Measurements from ENCODE around the gene UCP2. TPM values are rescaled to one million over a fixed set of nuclear protein-coding genes. Genes with fewer than 3 reads are reported as not detected.

Gene UCP2, protein sequence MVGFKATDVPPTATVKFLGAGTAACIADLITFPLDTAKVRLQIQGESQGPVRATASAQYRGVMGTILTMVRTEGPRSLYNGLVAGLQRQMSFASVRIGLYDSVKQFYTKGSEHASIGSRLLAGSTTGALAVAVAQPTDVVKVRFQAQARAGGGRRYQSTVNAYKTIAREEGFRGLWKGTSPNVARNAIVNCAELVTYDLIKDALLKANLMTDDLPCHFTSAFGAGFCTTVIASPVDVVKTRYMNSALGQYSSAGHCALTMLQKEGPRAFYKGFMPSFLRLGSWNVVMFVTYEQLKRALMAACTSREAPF
- 1 to 10 TPM; 3.0 to 5.0 TPM for polyA plus RNA-seq

DNA sequence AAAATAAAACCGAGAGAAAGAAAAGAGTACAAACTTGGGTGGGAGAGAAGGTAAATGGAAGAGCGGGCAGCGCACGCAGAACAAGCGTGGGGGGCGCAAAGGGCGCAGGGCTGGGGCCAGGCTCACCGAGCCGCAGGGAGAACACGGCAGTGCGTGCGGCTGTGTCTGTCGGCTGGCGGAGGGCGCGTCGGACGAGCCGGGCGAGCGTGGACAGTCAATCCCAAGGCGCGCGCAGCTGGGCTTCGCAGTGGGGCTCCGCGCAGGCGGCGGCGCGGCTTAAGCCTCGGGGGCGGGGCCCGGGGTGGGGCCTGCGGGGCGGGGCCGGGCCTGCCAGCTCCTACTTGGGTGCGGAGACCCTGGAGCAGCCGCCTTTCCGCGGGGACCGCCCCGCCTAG lies at the start of gene UCP2:
UCP2 (minus strand) TSS at position 249 of the 395 bp plus-strand sequence. CDS start 4,465 bp downstream, outside the sequence.
- peak within 1 kb of the TSS; percentile 90 to 93 for H3K27ac ChIP-seq (ENCODE audit: low read depth in 2 of 2, low read length in 1 of 2)
- H3K4me3 ChIP-seq (ENCODE audit: low read depth in 1 of 2, low read length in 2 of 2), result peak within 1 kb of the TSS; percentile 49 to 53
- H3K27me3 ChIP-seq (ENCODE audit: control insufficient read depth in 1 of 2, insufficient read depth in 2 of 2, low read length in 2 of 2), result no peaks in the 10 kb centered on the region
- 2 to 3% methylated on average over 28 to 43 of the region's 43 CpGs for WGBS, 2 donors
- H3K9me3 ChIP-seq (ENCODE audit: control insufficient read depth in 2 of 2, insufficient read depth in 1 of 2, low read depth in 1 of 2, low read length in 1 of 2), result no peaks in the 10 kb centered on the region
- H3K4me1 ChIP-seq (ENCODE audit: control insufficient read depth in 2 of 2, insufficient read depth in 2 of 2, low read length in 1 of 2), result no peaks in the 10 kb centered on the region
- no peaks in the 10 kb centered on the region for H3K36me3 ChIP-seq (ENCODE audit: control insufficient read depth in 2 of 2, insufficient read depth in 2 of 2, low read length in 1 of 2)

DNA sequence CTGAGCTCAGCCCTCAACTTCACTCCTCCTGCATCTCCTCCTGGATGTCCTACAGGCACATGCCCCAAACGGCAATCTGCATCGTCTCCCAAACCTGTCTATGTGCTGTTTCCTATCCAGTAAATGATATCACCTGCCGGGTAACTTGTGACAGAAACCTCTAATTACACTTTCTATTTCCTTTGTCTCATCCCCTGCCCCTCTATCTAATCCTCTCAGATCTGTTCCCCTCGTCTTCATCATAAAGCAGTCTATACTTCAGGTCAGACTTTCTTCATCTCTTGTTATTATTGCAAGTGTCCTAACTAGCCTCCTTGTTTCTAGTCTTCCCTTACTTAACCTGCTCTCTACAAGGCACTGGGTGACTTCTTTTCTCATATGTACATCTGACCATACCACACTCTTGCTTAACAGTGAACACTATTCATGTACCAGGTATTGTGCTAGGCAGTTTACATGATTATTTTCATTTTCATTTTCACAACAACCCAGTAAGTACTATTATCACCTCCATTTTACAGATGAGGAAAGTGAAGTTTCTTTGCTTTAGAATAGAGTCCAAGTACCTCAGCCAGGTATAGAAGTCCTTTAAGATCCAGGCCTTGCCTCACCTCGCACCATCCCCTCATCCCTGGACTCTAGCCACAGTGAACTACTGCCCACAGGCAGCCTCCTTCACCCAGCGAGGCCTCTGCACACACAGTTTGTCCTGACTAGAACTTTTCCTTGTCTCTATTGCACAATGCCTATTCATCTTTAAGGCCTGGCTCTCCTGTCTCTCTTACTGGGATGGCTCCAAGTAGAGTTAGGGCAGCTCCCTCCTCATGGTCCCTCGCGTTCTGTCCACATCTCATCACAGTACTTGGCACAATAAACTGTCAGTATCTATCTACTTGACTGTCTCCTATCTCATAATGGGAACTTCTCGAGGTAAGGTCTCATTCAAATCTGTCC lies 48.4 kb upstream of the UCP2 start:
- H3K27ac ChIP-seq (ENCODE audit: low read depth in 2 of 2, low read length in 1 of 2), result no peak overlapping the region
- H3K36me3 ChIP-seq (ENCODE audit: control insufficient read depth in 2 of 2, insufficient read depth in 2 of 2, low read length in 1 of 2), result peaks cover 17% of the 10 kb centered on the region in 2 donors
- H3K4me1 ChIP-seq (ENCODE audit: control insufficient read depth in 2 of 2, insufficient read depth in 2 of 2, low read length in 1 of 2), result peaks cover 0 to 2% of the 10 kb centered on the region in 2 donors
- 84 to 86% methylated on average over 9 of the region's 9 CpGs for WGBS, 2 donors
- H3K9me3 ChIP-seq (ENCODE audit: control insufficient read depth in 2 of 2, insufficient read depth in 1 of 2, low read depth in 1 of 2, low read length in 1 of 2), result no peaks in the 10 kb centered on the region
- H3K27me3 ChIP-seq (ENCODE audit: control insufficient read depth in 1 of 2, insufficient read depth in 2 of 2, low read length in 2 of 2), result no peaks in the 10 kb centered on the region
- no peak overlapping the region for H3K4me3 ChIP-seq (ENCODE audit: low read depth in 1 of 2, low read length in 2 of 2)

DNA sequence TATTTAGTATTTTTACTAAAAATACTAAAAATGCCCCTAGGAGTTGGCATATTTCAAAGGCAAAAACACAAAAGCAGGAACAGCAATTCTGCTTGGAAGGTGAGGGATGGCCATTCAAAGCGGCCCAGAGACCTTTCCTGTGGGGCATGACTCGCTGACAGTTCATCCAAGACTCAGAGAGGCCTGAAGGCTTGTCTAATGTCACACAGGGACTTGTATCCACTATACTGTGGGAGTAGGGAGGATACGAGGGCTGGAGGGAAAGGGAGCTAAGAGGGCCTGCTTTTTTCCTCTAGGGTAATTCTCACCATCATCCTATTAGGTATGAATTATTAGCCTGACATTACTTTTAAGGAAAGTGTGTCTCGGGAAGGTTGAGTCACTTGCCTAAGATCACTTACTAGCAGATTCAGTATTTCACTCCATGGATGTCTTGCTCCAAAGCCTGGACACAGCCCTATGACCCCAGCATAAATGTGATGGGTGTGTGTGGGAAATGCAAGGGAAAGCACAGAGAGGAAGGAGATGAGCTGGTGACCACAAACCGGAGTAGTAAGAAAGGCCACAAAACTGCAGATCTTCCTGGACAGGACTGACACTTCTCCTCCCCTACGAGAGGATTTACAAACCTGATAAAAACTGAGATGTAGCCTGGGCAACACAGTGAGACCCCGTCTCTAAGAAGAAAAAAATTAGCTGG lies 43.0 kb upstream of the UCP2 start:
- Histone ChIP-seq H3K4me1 (ENCODE audit: control insufficient read depth in 2 of 2, insufficient read depth in 2 of 2, low read length in 1 of 2) (no peaks in the 10 kb centered on the region), H3K4me3 (ENCODE audit: low read depth in 1 of 2, low read length in 2 of 2) (no peak overlapping the region), H3K27ac (ENCODE audit: low read depth in 2 of 2, low read length in 1 of 2) (no peak overlapping the region), H3K9me3 (ENCODE audit: control insufficient read depth in 2 of 2, insufficient read depth in 1 of 2, low read depth in 1 of 2, low read length in 1 of 2) (no peaks in the 10 kb centered on the region), H3K27me3 (ENCODE audit: control insufficient read depth in 1 of 2, insufficient read depth in 2 of 2, low read length in 2 of 2) (no peaks in the 10 kb centered on the region), H3K36me3 (ENCODE audit: control insufficient read depth in 2 of 2, insufficient read depth in 2 of 2, low read length in 1 of 2) (peaks cover 0 to 4% of the 10 kb centered on the region in 2 donors)
- WGBS, 2 donors, result 83 to 85% methylated on average over 7 of the region's 7 CpGs

DNA sequence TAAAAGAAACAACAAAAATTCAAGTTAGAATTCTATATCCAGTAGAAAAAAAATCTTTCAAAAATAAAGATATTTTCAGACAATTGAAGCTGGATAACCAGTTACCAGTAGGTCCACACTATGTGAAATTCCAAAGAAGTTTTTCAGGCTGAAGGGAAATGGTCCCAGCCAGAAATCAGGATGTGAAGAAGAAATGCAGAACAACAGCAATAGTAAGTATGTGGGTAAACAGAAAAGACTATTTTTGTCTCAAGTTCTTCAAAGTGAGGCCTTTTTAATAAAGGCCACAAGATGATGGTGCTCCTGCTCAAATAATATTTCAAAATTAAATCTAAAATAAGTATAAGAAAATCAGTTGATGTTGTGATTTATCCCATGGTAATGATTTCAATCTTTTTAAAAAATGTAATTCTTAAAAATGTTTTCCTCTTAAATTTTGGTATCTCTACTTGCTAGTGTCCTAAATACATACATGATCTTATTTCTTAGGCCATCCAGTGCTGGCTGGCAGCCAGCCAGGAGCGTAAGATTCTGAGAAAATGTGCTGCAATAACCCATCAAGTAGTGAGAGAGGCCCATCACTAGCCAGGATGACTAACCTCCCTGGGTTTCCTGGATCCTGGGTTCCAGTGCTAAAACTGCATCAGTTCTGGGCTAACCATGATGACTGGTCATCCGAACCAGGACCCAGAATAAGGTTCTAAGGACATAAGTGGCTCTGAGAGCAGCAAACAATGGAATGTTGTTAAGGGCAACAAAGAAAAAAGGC lies 41.8 kb upstream of the UCP2 start:
- WGBS, 2 donors, result 60 to 66% methylated on average over 2 of the region's 2 CpGs
- no peak overlapping the region for H3K4me3 ChIP-seq (ENCODE audit: low read depth in 1 of 2, low read length in 2 of 2)
- no peak overlapping the region for H3K27ac ChIP-seq (ENCODE audit: low read depth in 2 of 2, low read length in 1 of 2)
- peaks cover 0 to 4% of the 10 kb centered on the region in 2 donors for H3K36me3 ChIP-seq (ENCODE audit: control insufficient read depth in 2 of 2, insufficient read depth in 2 of 2, low read length in 1 of 2)
- no peaks in the 10 kb centered on the region for H3K9me3 ChIP-seq (ENCODE audit: control insufficient read depth in 2 of 2, insufficient read depth in 1 of 2, low read depth in 1 of 2, low read length in 1 of 2)
- no peaks in the 10 kb centered on the region for H3K4me1 ChIP-seq (ENCODE audit: control insufficient read depth in 2 of 2, insufficient read depth in 2 of 2, low read length in 1 of 2)
- no peaks in the 10 kb centered on the region for H3K27me3 ChIP-seq (ENCODE audit: control insufficient read depth in 1 of 2, insufficient read depth in 2 of 2, low read length in 2 of 2)

DNA sequence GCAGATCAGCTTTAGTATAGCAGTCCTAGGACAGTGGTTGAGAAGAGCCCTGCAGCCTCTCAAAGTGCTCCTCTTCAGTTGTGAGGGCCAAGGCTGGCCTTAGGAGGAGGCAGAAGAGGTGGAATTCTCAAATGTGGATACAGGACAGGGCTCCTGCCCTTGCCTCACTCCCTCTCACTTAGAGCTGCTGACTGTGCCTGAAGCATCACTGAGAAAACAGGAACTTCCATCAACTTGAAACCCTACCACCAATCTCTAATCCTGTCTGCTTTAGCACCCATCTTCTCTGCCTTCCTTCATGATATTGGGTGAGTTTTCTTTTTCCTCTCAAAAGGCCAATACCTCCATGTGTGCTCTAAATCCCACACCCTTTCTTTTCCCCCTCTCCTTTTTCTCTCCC lies 40.6 kb upstream of the UCP2 start:
- Histone ChIP-seq H3K27me3 (ENCODE audit: control insufficient read depth in 1 of 2, insufficient read depth in 2 of 2, low read length in 2 of 2) (no peaks in the 10 kb centered on the region), H3K9me3 (ENCODE audit: control insufficient read depth in 2 of 2, insufficient read depth in 1 of 2, low read depth in 1 of 2, low read length in 1 of 2) (no peaks in the 10 kb centered on the region), H3K27ac (ENCODE audit: low read depth in 2 of 2, low read length in 1 of 2) (no peak overlapping the region), H3K4me3 (ENCODE audit: low read depth in 1 of 2, low read length in 2 of 2) (no peak overlapping the region), H3K4me1 (ENCODE audit: control insufficient read depth in 2 of 2, insufficient read depth in 2 of 2, low read length in 1 of 2) (peaks cover 4 to 6% of the 10 kb centered on the region in 2 donors), H3K36me3 (ENCODE audit: control insufficient read depth in 2 of 2, insufficient read depth in 2 of 2, low read length in 1 of 2) (peaks cover 0 to 4% of the 10 kb centered on the region in 2 donors)

DNA sequence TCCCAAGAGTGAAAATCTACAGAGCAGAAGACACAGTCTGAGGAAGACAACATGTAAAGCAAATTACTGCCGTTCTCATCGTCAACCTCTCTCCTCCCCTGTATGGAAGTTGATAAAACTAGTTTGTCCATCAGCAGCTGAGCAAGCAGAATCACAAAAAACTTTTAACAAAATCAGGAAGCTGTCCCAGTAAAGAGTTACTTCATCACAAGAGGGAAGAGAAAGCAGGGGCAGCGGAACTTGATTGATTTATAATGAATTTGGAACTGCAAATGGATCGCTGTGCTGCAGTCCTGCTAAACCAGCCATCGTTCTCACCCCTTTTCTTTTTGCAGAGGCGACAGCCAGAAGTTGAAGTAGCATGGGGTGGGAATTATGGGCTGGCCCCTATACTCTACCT lies 39.9 kb upstream of the UCP2 start:
- H3K36me3 ChIP-seq (ENCODE audit: control insufficient read depth in 2 of 2, insufficient read depth in 2 of 2, low read length in 1 of 2), result no peaks in the 10 kb centered on the region
- WGBS, 2 donors, result 92% methylated on average over 6 of the region's 6 CpGs
- peaks cover 6% of the 10 kb centered on the region in 2 donors for H3K4me1 ChIP-seq (ENCODE audit: control insufficient read depth in 2 of 2, insufficient read depth in 2 of 2, low read length in 1 of 2)
- no peak overlapping the region for H3K4me3 ChIP-seq (ENCODE audit: low read depth in 1 of 2, low read length in 2 of 2)
- H3K27ac ChIP-seq (ENCODE audit: low read depth in 2 of 2, low read length in 1 of 2), result no peak overlapping the region
- no peaks in the 10 kb centered on the region for H3K27me3 ChIP-seq (ENCODE audit: control insufficient read depth in 1 of 2, insufficient read depth in 2 of 2, low read length in 2 of 2)
- H3K9me3 ChIP-seq (ENCODE audit: control insufficient read depth in 2 of 2, insufficient read depth in 1 of 2, low read depth in 1 of 2, low read length in 1 of 2), result no peaks in the 10 kb centered on the region

DNA sequence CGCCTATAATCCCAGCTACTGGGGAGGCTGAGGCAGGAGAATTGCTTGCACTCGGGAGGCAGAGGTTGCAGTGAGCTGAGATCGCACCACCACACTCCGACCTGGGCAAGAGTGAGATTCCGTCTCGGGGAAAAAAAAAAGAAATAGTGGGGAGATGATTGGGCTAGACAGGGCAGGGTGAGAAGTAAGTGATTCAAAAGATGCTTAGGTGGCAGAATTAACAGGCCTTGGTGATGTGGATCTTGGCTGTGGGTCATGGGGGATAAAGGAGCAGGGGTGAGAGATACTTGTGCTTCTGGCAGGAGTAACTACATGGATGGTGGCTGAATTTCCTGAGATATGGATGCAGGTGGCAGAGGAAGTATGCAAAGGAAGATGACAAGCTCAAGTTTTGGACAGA lies 39.4 kb upstream of the UCP2 start:
- WGBS, 2 donors, result 96 to 98% methylated on average over 6 of the region's 6 CpGs
- Histone ChIP-seq H3K27me3 (ENCODE audit: control insufficient read depth in 1 of 2, insufficient read depth in 2 of 2, low read length in 2 of 2) (no peaks in the 10 kb centered on the region), H3K27ac (ENCODE audit: low read depth in 2 of 2, low read length in 1 of 2) (no peak overlapping the region), H3K9me3 (ENCODE audit: control insufficient read depth in 2 of 2, insufficient read depth in 1 of 2, low read depth in 1 of 2, low read length in 1 of 2) (no peaks in the 10 kb centered on the region), H3K36me3 (ENCODE audit: control insufficient read depth in 2 of 2, insufficient read depth in 2 of 2, low read length in 1 of 2) (no peaks in the 10 kb centered on the region), H3K4me1 (ENCODE audit: control insufficient read depth in 2 of 2, insufficient read depth in 2 of 2, low read length in 1 of 2) (peaks cover 6% of the 10 kb centered on the region in 2 donors), H3K4me3 (ENCODE audit: low read depth in 1 of 2, low read length in 2 of 2) (no peak overlapping the region)

DNA sequence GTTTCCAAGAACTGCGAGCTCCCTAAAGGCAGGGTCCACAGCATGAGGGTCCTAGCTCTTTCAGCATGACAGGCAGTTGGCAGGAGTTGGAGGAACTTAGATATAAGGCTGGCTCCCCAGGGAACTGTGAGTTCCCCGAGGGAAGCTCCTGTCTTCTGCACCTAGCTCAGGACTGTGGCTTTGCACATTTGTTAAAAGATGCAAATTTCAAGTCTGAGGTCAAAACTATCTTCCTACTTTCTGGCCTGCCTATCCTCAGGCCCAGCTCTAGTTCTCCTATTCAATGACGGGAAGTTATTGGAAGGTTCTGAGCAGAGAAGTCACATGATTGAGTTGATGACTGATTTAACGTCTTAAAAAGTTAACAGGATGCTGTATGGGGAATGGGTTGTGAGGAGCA lies 37.9 kb upstream of the UCP2 start:
- 76 to 77% methylated on average over 4 of the region's 4 CpGs for WGBS, 2 donors
- peak overlapping the region in 1 of 2 donors; percentile 16 for H3K27ac ChIP-seq (ENCODE audit: low read depth in 2 of 2, low read length in 1 of 2)
- no peak overlapping the region for H3K4me3 ChIP-seq (ENCODE audit: low read depth in 1 of 2, low read length in 2 of 2)
- peaks cover 6% of the 10 kb centered on the region in 2 donors for H3K4me1 ChIP-seq (ENCODE audit: control insufficient read depth in 2 of 2, insufficient read depth in 2 of 2, low read length in 1 of 2)
- peaks cover 0 to 3% of the 10 kb centered on the region in 2 donors for H3K36me3 ChIP-seq (ENCODE audit: control insufficient read depth in 2 of 2, insufficient read depth in 2 of 2, low read length in 1 of 2)
- no peaks in the 10 kb centered on the region for H3K9me3 ChIP-seq (ENCODE audit: control insufficient read depth in 2 of 2, insufficient read depth in 1 of 2, low read depth in 1 of 2, low read length in 1 of 2)
- no peaks in the 10 kb centered on the region for H3K27me3 ChIP-seq (ENCODE audit: control insufficient read depth in 1 of 2, insufficient read depth in 2 of 2, low read length in 2 of 2)

- Histone ChIP-seq H3K27ac (ENCODE audit: low read depth in 2 of 2, low read length in 1 of 2) (peak overlapping the region in 1 of 2 donors; percentile 47), H3K4me3 (ENCODE audit: low read depth in 1 of 2, low read length in 2 of 2) (no peak overlapping the region), H3K36me3 (ENCODE audit: control insufficient read depth in 2 of 2, insufficient read depth in 2 of 2, low read length in 1 of 2) (peaks cover 0 to 3% of the 10 kb centered on the region in 2 donors), H3K4me1 (ENCODE audit: control insufficient read depth in 2 of 2, insufficient read depth in 2 of 2, low read length in 1 of 2) (peaks cover 6 to 7% of the 10 kb centered on the region in 2 donors), H3K27me3 (ENCODE audit: control insufficient read depth in 1 of 2, insufficient read depth in 2 of 2, low read length in 2 of 2) (no peaks in the 10 kb centered on the region), H3K9me3 (ENCODE audit: control insufficient read depth in 2 of 2, insufficient read depth in 1 of 2, low read depth in 1 of 2, low read length in 1 of 2) (no peaks in the 10 kb centered on the region)
- WGBS, 2 donors, result 45 to 64% methylated on average over 4 of the region's 4 CpGs
These were observed 37.2 kb upstream of the UCP2 start for GRCh38 chr11:74019860-74020259.

All from esophagus (tissue), 2 donors.